Measurements from ENCODE around the gene TTYH3. TPM values are rescaled to one million over a fixed set of nuclear protein-coding genes. Genes with fewer than 3 reads are reported as not detected.

Gene TTYH3
- polyA plus RNA-seq, 1 donor (not counting 4 experiments of a cell fraction or from before 2014, with no cell fraction given): 8.5 TPM

- H3K27me3 ChIP-seq (ENCODE audit: control insufficient read depth, extremely low read depth, insufficient read depth, low read length): no peaks in the 10 kb centered on the region
- H3K27ac ChIP-seq (ENCODE audit: control insufficient read depth, insufficient read depth, low read length): no peak overlapping the region
- no peak for FAIRE-seq
- no peaks in the 10 kb centered on the region for H3K4me1 ChIP-seq (ENCODE audit: control insufficient read depth, extremely low read depth, insufficient read depth, low read length)
- peaks cover 11 to 18% of the 10 kb centered on the region in 2 experiments for H3K36me3 ChIP-seq (ENCODE audit: control insufficient read depth in 2 of 2, extremely low read depth in 1 of 2, insufficient read depth in 2 of 2, low read length in 2 of 2)
- no peak overlapping the region for H3K4me3 ChIP-seq (ENCODE audit: control insufficient read depth in 2 of 3, extremely low read depth in 1 of 3, insufficient read depth in 2 of 3, low read depth in 1 of 3, low read length in 3 of 3)
- no peak overlapping the region for H3K4me2 ChIP-seq (ENCODE audit: control insufficient read depth, extremely low read depth, insufficient read depth, low read depth, low read length)
- H2AFZ ChIP-seq (ENCODE audit: control insufficient read depth, low read length): no peak overlapping the region
- no peaks in the 10 kb centered on the region for H3K9me3 ChIP-seq (ENCODE audit: control insufficient read depth, low read depth, low read length)
- TF ChIP-seq EZH2 (IDR thresholded peaks at IDR 0.05; ENCODE audit: low read length) (no peak), CTCF (optimal IDR thresholded peaks at IDR 0.05 in 1 of 3, IDR thresholded peaks at IDR 0.05 in 1 of 3, conservative IDR thresholded peaks at IDR 0.05 in 1 of 3; ENCODE audit: extremely low read depth in 1 of 3, insufficient read depth in 2 of 3, low read length in 3 of 3) (no peak)
- no peaks in the 10 kb centered on the region for H3K9me1 ChIP-seq (ENCODE audit: control insufficient read depth, extremely low read depth, insufficient read depth, low read length)
- no peak for DNase-seq (ENCODE audit: low read depth, low spot score)
- H3K9ac ChIP-seq (ENCODE audit: control insufficient read depth, extremely low read depth, insufficient read depth, low read length): no peak overlapping the region
- dilution Hi-C loops (cut with MboI; ENCODE audit: extremely low pct_ligation_motif_present, low sequenced_read_pairs): no loop called here
- H4K20me1 ChIP-seq (ENCODE audit: control insufficient read depth, extremely low read depth, insufficient read depth, low read length): no peaks in the 10 kb centered on the region
- H3K79me2 ChIP-seq (ENCODE audit: control insufficient read depth, insufficient read depth, low read length): no peaks in the 10 kb centered on the region
Observed at GRCh38 chr7:2603044-2603965, 28.5 kb upstream of the TTYH3 start.

GRCh38 chr7:2604608-2605174 is 27.1 kb upstream of the TTYH3 start:
- TF ChIP-seq EZH2 (IDR thresholded peaks at IDR 0.05; ENCODE audit: low read length) (no peak), CTCF (optimal IDR thresholded peaks at IDR 0.05 in 1 of 3, IDR thresholded peaks at IDR 0.05 in 1 of 3, conservative IDR thresholded peaks at IDR 0.05 in 1 of 3; ENCODE audit: extremely low read depth in 1 of 3, insufficient read depth in 2 of 3, low read length in 3 of 3) (no peak)
- DNase-seq (ENCODE audit: low read depth, low spot score): no peak
- FAIRE-seq: no peak
- Histone ChIP-seq H3K4me3 (ENCODE audit: control insufficient read depth in 2 of 3, extremely low read depth in 1 of 3, insufficient read depth in 2 of 3, low read depth in 1 of 3, low read length in 3 of 3) (no peak overlapping the region), H3K4me1 (ENCODE audit: control insufficient read depth, extremely low read depth, insufficient read depth, low read length) (no peaks in the 10 kb centered on the region), H3K36me3 (ENCODE audit: control insufficient read depth in 2 of 2, extremely low read depth in 1 of 2, insufficient read depth in 2 of 2, low read length in 2 of 2) (peaks cover 5 to 13% of the 10 kb centered on the region in 2 experiments), H3K27ac (ENCODE audit: control insufficient read depth, insufficient read depth, low read length) (no peak overlapping the region), H4K20me1 (ENCODE audit: control insufficient read depth, extremely low read depth, insufficient read depth, low read length) (no peaks in the 10 kb centered on the region), H3K9ac (ENCODE audit: control insufficient read depth, extremely low read depth, insufficient read depth, low read length) (no peak overlapping the region), H3K4me2 (ENCODE audit: control insufficient read depth, extremely low read depth, insufficient read depth, low read depth, low read length) (no peak overlapping the region), H3K79me2 (ENCODE audit: control insufficient read depth, insufficient read depth, low read length) (no peaks in the 10 kb centered on the region), H3K9me1 (ENCODE audit: control insufficient read depth, extremely low read depth, insufficient read depth, low read length) (no peaks in the 10 kb centered on the region), H3K27me3 (ENCODE audit: control insufficient read depth, extremely low read depth, insufficient read depth, low read length) (no peaks in the 10 kb centered on the region), H3K9me3 (ENCODE audit: control insufficient read depth, low read depth, low read length) (no peaks in the 10 kb centered on the region), H2AFZ (ENCODE audit: control insufficient read depth, low read length) (no peak overlapping the region)
- dilution Hi-C loops (cut with MboI; ENCODE audit: extremely low pct_ligation_motif_present, low sequenced_read_pairs): no loop called here
